ENCODE results near the gene DCDC2. TPM values are rescaled to one million over a fixed set of nuclear protein-coding genes. Genes with fewer than 3 reads are reported as not detected.

Gene DCDC2
- total and polyA plus RNA-seq, 2 donors (not counting 3 experiments of a cell fraction or from before 2014, with no cell fraction given): not detected

DNA sequence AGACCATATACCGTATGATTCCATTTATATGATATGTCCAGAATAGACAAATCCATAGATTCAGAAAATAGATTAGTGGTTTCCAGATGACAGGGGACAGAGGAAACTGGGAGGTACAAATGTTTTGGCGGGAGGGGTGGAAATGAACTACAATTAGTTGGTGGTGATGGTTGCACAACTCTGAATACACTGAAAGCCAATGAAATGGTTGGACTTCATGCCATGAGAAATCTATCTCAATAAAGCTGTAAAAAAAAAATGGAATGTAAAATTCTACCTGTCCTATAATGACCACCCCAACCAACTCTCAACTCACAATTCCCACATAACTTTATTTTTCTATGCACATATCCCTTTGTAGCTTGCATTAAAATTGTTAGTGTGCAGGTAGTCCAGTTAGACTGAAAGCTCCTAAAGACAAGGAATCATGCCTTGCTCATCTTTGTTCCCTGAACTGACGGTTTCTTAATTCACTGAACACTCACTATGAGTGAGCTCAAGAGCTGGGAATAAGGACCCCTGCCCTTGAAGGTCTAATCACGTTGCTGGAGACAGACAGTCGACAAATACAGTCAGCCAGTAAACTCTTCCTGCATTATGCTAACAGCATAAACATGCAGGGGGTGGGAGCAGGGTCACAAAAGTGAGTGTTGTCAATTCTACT lies 1.4 kb downstream of the DCDC2 start:
- Histone ChIP-seq H3K36me3 (ENCODE audit: control insufficient read depth in 2 of 2, extremely low read depth in 1 of 2, insufficient read depth in 2 of 2, low read length in 2 of 2) (no peaks in the 10 kb centered on the region), H3K9ac (replicated peaks; ENCODE audit: extremely low read depth, insufficient read depth, low read length) (no peak overlapping the region), H2AFZ (ENCODE audit: low read depth, low read length) (no peak overlapping the region), H3K9me1 (replicated peaks; ENCODE audit: control insufficient read depth, extremely low read depth, insufficient read depth, low read length) (no peaks in the 10 kb centered on the region), H3K4me1 (ENCODE audit: control insufficient read depth, extremely low read depth, insufficient read depth, low read length) (peaks cover 2% of the 10 kb centered on the region), H3K9me3 (replicated peaks; ENCODE audit: control insufficient read depth, insufficient read depth, low read length) (no peaks in the 10 kb centered on the region), H4K20me1 (replicated peaks; ENCODE audit: control insufficient read depth, extremely low read depth, insufficient read depth, low read length) (no peaks in the 10 kb centered on the region), H3K27ac (ENCODE audit: insufficient read depth, low read depth, low read length) (no peak overlapping the region), H3K4me2 (ENCODE audit: insufficient read depth, low read length) (no peak overlapping the region), H3K27me3 (ENCODE audit: control insufficient read depth in 2 of 2, insufficient read depth in 2 of 2, low read length in 2 of 2) (peaks cover 11 to 25% of the 10 kb centered on the region in 2 experiments), H3K79me2 (ENCODE audit: control insufficient read depth, insufficient read depth, low read length) (no peaks in the 10 kb centered on the region), H3K4me3 (replicated peaks in 1 of 3; ENCODE audit: insufficient read depth in 1 of 3, low read depth in 1 of 3, low read length in 3 of 3) (no peak overlapping the region)
- ChIA-PET POLR2A (no interaction called here), CTCF (no interaction called here)
- no TSS peak for BruUV-seq (replicated peaks)
- dilution Hi-C loops (cut with MboI; ENCODE audit: extremely low pct_ligation_motif_present, low sequenced_read_pairs): no loop called here
- intact Hi-C loops (cut with micrococcal nuclease): no loop called here
- DNase-seq (ENCODE audit: low read depth, low spot score) (no peak), FAIRE-seq (no peak)
- TF ChIP-seq POLR2AphosphoS5 (IDR thresholded peaks at IDR 0.05; ENCODE audit: insufficient read depth, low read depth, low read length) (no peak), EZH2 (IDR thresholded peaks at IDR 0.05; ENCODE audit: borderline replicate concordance, low read depth, low read length, severe bottlenecking) (no peak), GATA2 (IDR thresholded peaks at IDR 0.05; ENCODE audit: insufficient read depth, insufficient read length, low read depth, low read length) (no peak), JUN (IDR thresholded peaks at IDR 0.05; ENCODE audit: borderline replicate concordance, insufficient read depth, insufficient read length, low read depth) (no peak), POLR2A (IDR thresholded peaks at IDR 0.05; ENCODE audit: low read depth, low read length) (no peak), MYC (IDR thresholded peaks at IDR 0.05; ENCODE audit: low read depth, low read length) (no peak), FOS (IDR thresholded peaks at IDR 0.05; ENCODE audit: borderline replicate concordance, insufficient read depth, low read length) (no peak)
- TF ChIP-seq, protein P1, sequence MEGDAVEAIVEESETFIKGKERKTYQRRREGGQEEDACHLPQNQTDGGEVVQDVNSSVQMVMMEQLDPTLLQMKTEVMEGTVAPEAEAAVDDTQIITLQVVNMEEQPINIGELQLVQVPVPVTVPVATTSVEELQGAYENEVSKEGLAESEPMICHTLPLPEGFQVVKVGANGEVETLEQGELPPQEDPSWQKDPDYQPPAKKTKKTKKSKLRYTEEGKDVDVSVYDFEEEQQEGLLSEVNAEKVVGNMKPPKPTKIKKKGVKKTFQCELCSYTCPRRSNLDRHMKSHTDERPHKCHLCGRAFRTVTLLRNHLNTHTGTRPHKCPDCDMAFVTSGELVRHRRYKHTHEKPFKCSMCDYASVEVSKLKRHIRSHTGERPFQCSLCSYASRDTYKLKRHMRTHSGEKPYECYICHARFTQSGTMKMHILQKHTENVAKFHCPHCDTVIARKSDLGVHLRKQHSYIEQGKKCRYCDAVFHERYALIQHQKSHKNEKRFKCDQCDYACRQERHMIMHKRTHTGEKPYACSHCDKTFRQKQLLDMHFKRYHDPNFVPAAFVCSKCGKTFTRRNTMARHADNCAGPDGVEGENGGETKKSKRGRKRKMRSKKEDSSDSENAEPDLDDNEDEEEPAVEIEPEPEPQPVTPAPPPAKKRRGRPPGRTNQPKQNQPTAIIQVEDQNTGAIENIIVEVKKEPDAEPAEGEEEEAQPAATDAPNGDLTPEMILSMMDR (IDR thresholded peaks at IDR 0.05; ENCODE audit: extremely low read depth in 1 of 2, insufficient read depth in 1 of 2, low read depth in 1 of 2, low read length in 2 of 2): no peak
- TF ChIP-seq, protein P2, sequence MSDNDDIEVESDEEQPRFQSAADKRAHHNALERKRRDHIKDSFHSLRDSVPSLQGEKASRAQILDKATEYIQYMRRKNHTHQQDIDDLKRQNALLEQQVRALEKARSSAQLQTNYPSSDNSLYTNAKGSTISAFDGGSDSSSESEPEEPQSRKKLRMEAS (IDR thresholded peaks at IDR 0.05; ENCODE audit: insufficient read depth, insufficient read length): no peak
